Esophagus squamous epithelium (tissue), 5 donors: Measurements from ENCODE around the gene IL1R1. TPM values are rescaled to one million over a fixed set of nuclear protein-coding genes. Genes with fewer than 3 reads are reported as not detected.

Source experiments
- DNase-seq: peaks from one replicate; lab custom pipeline; 2025; lab: John Stamatoyannopoulos, UW
- H3K27ac ChIP-seq, 4 donors: fragments of 200-600 bp; sonication (generic); one replicate each; pipeline ENCODE4 v1.5.1; 2016 to 2019; ENCODE audit warnings: mild to moderate bottlenecking in 1 of 4
- H3K27me3 ChIP-seq, 4 donors: fragments of 200-600 bp; sonication (generic); 1 replicate in 3 of 4; 2 replicates in 1 of 4; pipeline versions ENCODE4 v1.5.1 to v1.6.0; 2017 to 2021; ENCODE audit warnings: antibody characterized with exemption in 1 of 4
- H3K36me3 ChIP-seq, 3 donors: fragments of 200-600 bp; sonication (generic); one replicate each; pipeline ENCODE4 v1.5.1; 2016 to 2019
- H3K4me1 ChIP-seq, 3 donors: fragments of 200-600 bp; sonication (generic); one replicate each; pipeline ENCODE4 v1.5.1; 2017 to 2019
- H3K4me3 ChIP-seq, 4 donors: fragments of 200-600 bp; sonication (generic); 1 replicate in 3 of 4; 2 replicates in 1 of 4; pipeline ENCODE4 v1.5.1; 2016 to 2019; ENCODE audit warnings: mild to moderate bottlenecking in 2 of 4, moderate library complexity in 1 of 4
- H3K9me3 ChIP-seq, 3 donors: fragments of 200-600 bp; sonication (generic); one replicate each; pipeline ENCODE4 v1.5.1; 2016 to 2019
- POLR2A ChIP-seq, 4 donors: fragments of 450-650 bp; IDR thresholded peaks; one replicate each; pipeline ENCODE4 v1.6.1; 2017; ENCODE audit warnings: antibody characterized with exemption in 4 of 4, mild to moderate bottlenecking in 4 of 4, moderate library complexity in 3 of 4
- WGBS, 2 donors: methylation state at CpG; one replicate each; pipeline ENCODE4 v1.1.5; 2018; 5-methylcytosine and 5-hydroxymethylcytosine counted together
- intact Hi-C: fragments of 100-400 bp; cut with DNase I; formaldehyde crosslinking; loops from one replicate; pipeline ENCODE4 v1.15.0; 2022
- total RNA-seq, 4 donors: library from RNA; depleted of rRNA; stranded (reverse); fragments of >200 nt; gene quantifications; one replicate each; pipeline ENCODE4 v1.1.0, GENCODE V29; 2016
- TF ChIP-seq, protein P1 (sequence below), 6 experiments: fragments of 450-650 bp in 4 of 6; fragments of 200-600 bp in 2 of 6; sonication (generic) in 2 of 6; IDR thresholded peaks; one replicate each; pipeline ENCODE4 v1.5.1; 2016 to 2019; ENCODE audit warnings: antibody characterized with exemption in 6 of 6, mild to moderate bottlenecking in 4 of 6, moderate library complexity in 4 of 6
- donor health status: DM: yes; HTN: yes; CAD: no.

The IL1R1 gene
- total RNA-seq, 4 donors from 2014 or later = 9.7 to 65.8 (median 24.6) TPM

- H3K9me3 ChIP-seq = no peaks in the 10 kb centered on the region
- H3K4me3 ChIP-seq = no peak overlapping the region
- no peak for TF ChIP-seq POLR2A (IDR thresholded peaks at IDR 0.05)
- TF ChIP-seq, protein P1, sequence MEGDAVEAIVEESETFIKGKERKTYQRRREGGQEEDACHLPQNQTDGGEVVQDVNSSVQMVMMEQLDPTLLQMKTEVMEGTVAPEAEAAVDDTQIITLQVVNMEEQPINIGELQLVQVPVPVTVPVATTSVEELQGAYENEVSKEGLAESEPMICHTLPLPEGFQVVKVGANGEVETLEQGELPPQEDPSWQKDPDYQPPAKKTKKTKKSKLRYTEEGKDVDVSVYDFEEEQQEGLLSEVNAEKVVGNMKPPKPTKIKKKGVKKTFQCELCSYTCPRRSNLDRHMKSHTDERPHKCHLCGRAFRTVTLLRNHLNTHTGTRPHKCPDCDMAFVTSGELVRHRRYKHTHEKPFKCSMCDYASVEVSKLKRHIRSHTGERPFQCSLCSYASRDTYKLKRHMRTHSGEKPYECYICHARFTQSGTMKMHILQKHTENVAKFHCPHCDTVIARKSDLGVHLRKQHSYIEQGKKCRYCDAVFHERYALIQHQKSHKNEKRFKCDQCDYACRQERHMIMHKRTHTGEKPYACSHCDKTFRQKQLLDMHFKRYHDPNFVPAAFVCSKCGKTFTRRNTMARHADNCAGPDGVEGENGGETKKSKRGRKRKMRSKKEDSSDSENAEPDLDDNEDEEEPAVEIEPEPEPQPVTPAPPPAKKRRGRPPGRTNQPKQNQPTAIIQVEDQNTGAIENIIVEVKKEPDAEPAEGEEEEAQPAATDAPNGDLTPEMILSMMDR (IDR thresholded peaks at IDR 0.05) = no peak
- intact Hi-C loops = no loop called here
- H3K27ac ChIP-seq = no peak overlapping the region
- no peaks in the 10 kb centered on the region for H3K27me3 ChIP-seq
- no peaks in the 10 kb centered on the region for H3K36me3 ChIP-seq
- no peak for DNase-seq
- peaks cover 0 to 14% (median 0%) of the 10 kb centered on the region in 3 donors for H3K4me1 ChIP-seq
Observed at GRCh38 chr2:102130647-102130991, 11.9 kb upstream of the IL1R1 start.

GRCh38 chr2:102131564-102131963 is 11.0 kb upstream of the IL1R1 start:
- WGBS, 2 donors = 85 to 89% methylated on average over 5 of the region's 5 CpGs
- Histone ChIP-seq H3K27me3 (no peaks in the 10 kb centered on the region), H3K4me3 (no peak overlapping the region), H3K9me3 (no peaks in the 10 kb centered on the region), H3K36me3 (no peaks in the 10 kb centered on the region), H3K27ac (no peak overlapping the region), H3K4me1 (peaks cover 0 to 5% (median 0%) of the 10 kb centered on the region in 3 donors)
- intact Hi-C loops = no loop called here
- TF ChIP-seq, protein P1 (IDR thresholded peaks at IDR 0.05) = no peak
- TF ChIP-seq POLR2A (IDR thresholded peaks at IDR 0.05) = no peak
- no peak for DNase-seq

GRCh38 chr2:102137138-102137537 is 5.4 kb upstream of the IL1R1 start:
- Histone ChIP-seq H3K36me3 (no peaks in the 10 kb centered on the region), H3K27me3 (no peaks in the 10 kb centered on the region), H3K9me3 (no peaks in the 10 kb centered on the region), H3K27ac (no peak overlapping the region), H3K4me3 (no peak overlapping the region), H3K4me1 (peaks cover 0 to 17% (median 8%) of the 10 kb centered on the region in 3 donors)
- 70 to 77% methylated on average over 1 to 2 of the region's 2 CpGs for WGBS, 2 donors
- DNase-seq = no peak
- TF ChIP-seq POLR2A (IDR thresholded peaks at IDR 0.05) = no peak
- TF ChIP-seq, protein P1 (IDR thresholded peaks at IDR 0.05) = no peak
- intact Hi-C loops = no loop called here

DNA sequence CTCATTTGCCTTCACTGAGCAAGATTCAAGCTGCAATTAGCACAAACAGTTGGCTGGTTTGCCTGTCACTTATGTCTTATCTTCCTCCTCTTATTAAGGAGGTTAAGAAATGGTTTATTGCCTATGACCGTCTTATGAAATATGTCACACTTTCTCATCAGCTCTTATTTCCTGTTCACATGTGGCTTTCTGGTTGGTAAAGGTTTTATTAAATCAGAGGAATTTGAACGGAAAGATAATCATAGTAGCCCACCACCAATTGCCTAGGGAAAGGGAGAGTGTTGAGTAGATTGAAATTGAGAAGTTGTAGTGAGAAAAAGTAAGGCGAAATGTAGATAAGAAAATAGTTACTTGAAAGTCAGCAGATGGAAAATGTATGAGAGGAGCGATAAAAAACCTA is 4.2 kb upstream of the IL1R1 start:
- H3K9me3 ChIP-seq = no peaks in the 10 kb centered on the region
- TF ChIP-seq, protein P1 (IDR thresholded peaks at IDR 0.05) = no peak
- no peak for TF ChIP-seq POLR2A (IDR thresholded peaks at IDR 0.05)
- no peaks in the 10 kb centered on the region for H3K36me3 ChIP-seq
- peaks cover 0 to 24% (median 8%) of the 10 kb centered on the region in 3 donors for H3K4me1 ChIP-seq
- no peak overlapping the region for H3K4me3 ChIP-seq
- intact Hi-C loops = no loop called here
- no peak overlapping the region for H3K27ac ChIP-seq
- DNase-seq = no peak
- 62 to 67% methylated on average over 4 of the region's 4 CpGs for WGBS, 2 donors
- no peaks in the 10 kb centered on the region for H3K27me3 ChIP-seq

DNA sequence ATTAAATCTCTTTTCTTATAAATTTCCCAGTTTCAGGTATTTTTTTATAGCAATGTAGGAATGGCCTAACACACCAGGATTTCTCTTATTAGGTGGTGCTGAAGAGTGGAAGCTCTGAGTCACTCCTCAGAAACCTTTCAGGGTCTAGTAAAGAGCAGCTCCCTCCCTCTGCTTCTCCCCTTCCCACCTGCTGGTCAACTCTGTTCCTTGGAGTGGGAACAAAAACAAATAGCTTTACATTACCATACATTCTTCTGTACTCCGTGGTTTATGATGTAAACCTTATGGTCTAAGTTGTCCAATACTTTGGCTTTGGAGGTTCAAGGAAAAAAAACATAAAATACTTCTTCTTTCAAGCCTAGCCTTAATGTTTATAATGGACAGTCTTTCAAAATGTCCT is 2.7 kb upstream of the IL1R1 start:
- no peak for DNase-seq
- 50 to 78% methylated on average over 1 of the region's 1 CpG for WGBS, 2 donors

More for the DNA sequence above, 2.7 kb upstream of the IL1R1 start:
- intact Hi-C loops = no loop called here
- no peak for TF ChIP-seq POLR2A (IDR thresholded peaks at IDR 0.05)
- TF ChIP-seq, protein P1 (IDR thresholded peaks at IDR 0.05) = no peak
- H3K4me1 ChIP-seq = peaks cover 0 to 39% (median 8%) of the 10 kb centered on the region in 3 donors
- peaks cover 0 to 4% (median 0%) of the 10 kb centered on the region in 3 donors for H3K9me3 ChIP-seq
- H3K27me3 ChIP-seq = no peaks in the 10 kb centered on the region
- H3K27ac ChIP-seq = no peak overlapping the region
- no peak overlapping the region for H3K4me3 ChIP-seq
- H3K36me3 ChIP-seq = peaks cover 0 to 3% (median 0%) of the 10 kb centered on the region in 3 donors
